Gastrocnemius medialis (tissue), 4 donors: Measurements from ENCODE around the gene UBC. TPM values are rescaled to one million over a fixed set of nuclear protein-coding genes. Genes with fewer than 3 reads are reported as not detected.
A peak's percentile ranks its signal among the peaks of the same experiment; 100 is the strongest.

Source experiments
- ATAC-seq, 2 donors: fragments of 150-250 bp; one replicate each; pipeline ENCODE4 v1.9.1; 2016
- DNase-seq, 2 donors: peaks; one replicate each; pipeline ENCODE4 v3.0.0-alpha.2; 2019
- H3K27ac ChIP-seq, 4 donors: fragments of 200-600 bp; sonication (generic); 1 replicate in 1 of 4; 2 replicates in 3 of 4; pipeline ENCODE4 v1.5.1; 2016 to 2018; ENCODE audit warnings: mild to moderate bottlenecking in 2 of 4, moderate library complexity in 1 of 4
- H3K27me3 ChIP-seq, 3 donors: fragments of 200-600 bp; sonication (generic) in 2 of 3; 1 replicate in 1 of 3; 2 replicates in 2 of 3; pipeline versions ENCODE4 v1.5.1 to v1.6.0; 2016 to 2019; ENCODE audit warnings: mild to moderate bottlenecking in 1 of 3, moderate library complexity in 1 of 3
- H3K36me3 ChIP-seq, 2 donors: fragments of 200-600 bp; sonication (generic) in 1 of 2; one replicate each; pipeline ENCODE4 v1.5.1; 2017 to 2018
- H3K4me1 ChIP-seq, 2 donors: fragments of 200-600 bp; sonication (generic) in 1 of 2; one replicate each; pipeline ENCODE4 v1.5.1; 2016 to 2017; ENCODE audit warnings: mild to moderate bottlenecking in 2 of 2
- H3K4me3 ChIP-seq, 4 donors: fragments of 200-600 bp; sonication (generic) in 3 of 4; 1 replicate in 1 of 4; 2 replicates in 3 of 4; pipeline ENCODE4 v1.5.1; 2016 to 2019; ENCODE audit warnings: mild to moderate bottlenecking in 2 of 4
- H3K9me3 ChIP-seq, 3 donors: fragments of 200-600 bp; sonication (generic) in 2 of 3; 1 replicate in 1 of 3; 2 replicates in 2 of 3; pipeline ENCODE4 v1.5.1; 2016 to 2019
- POLR2A ChIP-seq, 2 donors: fragments of 450-650 bp; IDR thresholded peaks; one replicate each; pipeline ENCODE4 v1.6.1; 2017; ENCODE audit warnings: antibody characterized with exemption in 2 of 2, mild to moderate bottlenecking in 2 of 2, moderate library complexity in 2 of 2
- in situ Hi-C, 4 donors: fragments of 200-750 bp; cut with MboI; loops; one replicate each; pipeline versions ENCODE4 v1.15.0 to v1.8.0; 2017; ENCODE audit warnings: low sequenced_read_pairs in 4 of 4
- intact Hi-C: fragments of 100-400 bp; cut with DNase I; formaldehyde crosslinking; loops from one replicate; pipeline ENCODE4 v1.15.1; 2023; ENCODE audit warnings: low total_unique reads
- total RNA-seq, 4 donors: library from RNA; depleted of rRNA; stranded (reverse); fragments of >200 nt; gene quantifications; one replicate each; pipeline versions ENCODE4 v1.1.0 to v1.2.3, GENCODE V29; 2016
- TF ChIP-seq, protein P1 (sequence below), 5 experiments: fragments of 450-650 bp in 3 of 5; fragments of 200-600 bp in 2 of 5; sonication (generic) in 2 of 5; IDR thresholded peaks in 4 of 5; conservative IDR thresholded peaks in 1 of 5; 1 replicate in 4 of 5; 2 replicates in 1 of 5; pipeline ENCODE4 v1.5.1; 2016 to 2019; ENCODE audit warnings: antibody characterized with exemption in 5 of 5, mild to moderate bottlenecking in 3 of 5, moderate library complexity in 3 of 5

Gene UBC
- total RNA-seq = over 10,000 TPM in 2 of 4 donors, 1,000 to 10,000 TPM in 2; 3,173 to 12,805 (median 9,048) TPM

GRCh38 chr12:124914392-124915238 is at the start of gene UBC:
TSS of gene UBC (minus strand) at chr12:124914650. CDS start at chr12:124913771, 879 bp downstream.
- Histone ChIP-seq H3K27ac (peak within 1 kb of the TSS; percentile 98 to 100 (median 98)), H3K9me3 (no peaks in the 10 kb centered on the region), H3K4me3 (peak within 1 kb of the TSS; percentile 76 to 93 (median 82)), H3K27me3 (no peaks in the 10 kb centered on the region), H3K36me3 (peaks cover 2 to 28% of the 10 kb centered on the region in 2 donors), H3K4me1 (peaks cover 35 to 42% of the 10 kb centered on the region in 2 donors)
- TF ChIP-seq, protein P1, sequence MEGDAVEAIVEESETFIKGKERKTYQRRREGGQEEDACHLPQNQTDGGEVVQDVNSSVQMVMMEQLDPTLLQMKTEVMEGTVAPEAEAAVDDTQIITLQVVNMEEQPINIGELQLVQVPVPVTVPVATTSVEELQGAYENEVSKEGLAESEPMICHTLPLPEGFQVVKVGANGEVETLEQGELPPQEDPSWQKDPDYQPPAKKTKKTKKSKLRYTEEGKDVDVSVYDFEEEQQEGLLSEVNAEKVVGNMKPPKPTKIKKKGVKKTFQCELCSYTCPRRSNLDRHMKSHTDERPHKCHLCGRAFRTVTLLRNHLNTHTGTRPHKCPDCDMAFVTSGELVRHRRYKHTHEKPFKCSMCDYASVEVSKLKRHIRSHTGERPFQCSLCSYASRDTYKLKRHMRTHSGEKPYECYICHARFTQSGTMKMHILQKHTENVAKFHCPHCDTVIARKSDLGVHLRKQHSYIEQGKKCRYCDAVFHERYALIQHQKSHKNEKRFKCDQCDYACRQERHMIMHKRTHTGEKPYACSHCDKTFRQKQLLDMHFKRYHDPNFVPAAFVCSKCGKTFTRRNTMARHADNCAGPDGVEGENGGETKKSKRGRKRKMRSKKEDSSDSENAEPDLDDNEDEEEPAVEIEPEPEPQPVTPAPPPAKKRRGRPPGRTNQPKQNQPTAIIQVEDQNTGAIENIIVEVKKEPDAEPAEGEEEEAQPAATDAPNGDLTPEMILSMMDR (IDR thresholded peaks at IDR 0.05 in 4 of 5, conservative IDR thresholded peaks at IDR 0.05 in 1 of 5) = no peak
- peak; percentile 100 for TF ChIP-seq POLR2A (IDR thresholded peaks at IDR 0.05)
- peak; percentile 21 to 22 for ATAC-seq
- in situ Hi-C loops = loop anchor here in 1 of 4 donors (25.0 kb wide), 1 partner anchor 877 kb away; no protein-coding TSS in a partner anchor
- DNase-seq = peak; percentile 91 to 93
- intact Hi-C loops = loop anchor here (2.0 to 10.0 kb wide), 2 partner anchors 24 to 520 kb away; no protein-coding TSS in a partner anchor

DNA sequence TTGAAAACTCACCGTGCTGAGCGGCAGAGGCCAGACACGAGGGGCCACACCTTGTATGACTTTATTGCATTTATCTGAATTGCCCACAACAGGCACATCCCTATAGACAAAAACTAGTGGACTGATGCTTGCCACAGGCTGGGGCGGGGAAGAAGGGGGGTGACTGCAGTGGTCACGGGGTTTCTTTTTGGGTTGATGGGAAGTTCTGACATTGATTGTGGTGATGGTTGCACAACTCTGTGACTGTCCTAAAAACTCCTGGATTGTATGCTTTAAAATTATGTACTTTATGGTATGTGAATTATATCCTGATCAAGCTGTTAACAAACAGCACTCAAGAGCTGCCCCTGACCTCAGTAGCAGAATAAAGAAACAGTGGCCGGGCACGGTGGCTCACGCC is 48.8 kb upstream of the UBC start:
- intact Hi-C loops = no loop called here

GRCh38 chr12:124961055-124961454 is 46.6 kb upstream of the UBC start:
- intact Hi-C loops (no loop called here), in situ Hi-C loops (no loop called here)
- no peak for ATAC-seq
- Histone ChIP-seq H3K9me3 (no peaks in the 10 kb centered on the region), H3K4me1 (no peaks in the 10 kb centered on the region), H3K27me3 (no peaks in the 10 kb centered on the region), H3K4me3 (no peak overlapping the region), H3K27ac (no peak overlapping the region), H3K36me3 (peaks cover 0 to 86% of the 10 kb centered on the region in 2 donors)
- TF ChIP-seq, protein P1 (IDR thresholded peaks at IDR 0.05 in 4 of 5, conservative IDR thresholded peaks at IDR 0.05 in 1 of 5) = no peak
- TF ChIP-seq POLR2A (IDR thresholded peaks at IDR 0.05) = no peak
- no peak for DNase-seq

More for the DNA sequence above, 48.8 kb upstream of the UBC start:
- ATAC-seq = no peak
- Histone ChIP-seq H3K27ac (no peak overlapping the region), H3K36me3 (peaks cover 0 to 85% of the 10 kb centered on the region in 2 donors), H3K9me3 (no peaks in the 10 kb centered on the region), H3K27me3 (no peaks in the 10 kb centered on the region), H3K4me3 (no peak overlapping the region), H3K4me1 (no peaks in the 10 kb centered on the region)
- TF ChIP-seq, protein P1 (IDR thresholded peaks at IDR 0.05 in 4 of 5, conservative IDR thresholded peaks at IDR 0.05 in 1 of 5) = no peak
- TF ChIP-seq POLR2A (IDR thresholded peaks at IDR 0.05) = no peak
- DNase-seq = no peak
- in situ Hi-C loops = no loop called here

GRCh38 chr12:124956571-124956970 is 42.1 kb upstream of the UBC start:
- DNase-seq = no peak
- Histone ChIP-seq H3K27ac (no peak overlapping the region), H3K27me3 (no peaks in the 10 kb centered on the region), H3K36me3 (peaks cover 0 to 87% of the 10 kb centered on the region in 2 donors), H3K9me3 (no peaks in the 10 kb centered on the region), H3K4me1 (no peaks in the 10 kb centered on the region), H3K4me3 (no peak overlapping the region)
- in situ Hi-C loops (no loop called here), intact Hi-C loops (no loop called here)
- no peak for ATAC-seq
- TF ChIP-seq, protein P1 (IDR thresholded peaks at IDR 0.05 in 4 of 5, conservative IDR thresholded peaks at IDR 0.05 in 1 of 5) = no peak
- TF ChIP-seq POLR2A (IDR thresholded peaks at IDR 0.05) = no peak
